GM23338 (cell line): Measurements from ENCODE around the gene OR5H15. TPM values are rescaled to one million over a fixed set of nuclear protein-coding genes. Genes with fewer than 3 reads are reported as not detected.
A peak's percentile ranks its signal among the peaks of the same experiment; 100 is the strongest.

Experiments used
- ATAC-seq: fragments of 200-7000 bp; cut with Tn5 transposase; 3 replicates; pipeline ENCODE4 v1.9.1; 2020
- DNase-seq: peaks from one replicate; pipeline ENCODE4 v3.0.0-alpha.2; 2015; ENCODE audit warnings: low spot score
- H2AFZ ChIP-seq: fragments of 200-600 bp; sonication (generic); 2 replicates; pipeline ENCODE4 v1.8.0; 2016; ENCODE audit warnings: antibody characterized with exemption, mild to moderate bottlenecking, moderate library complexity
- H3F3A ChIP-seq: fragments of 200-600 bp; sonication (generic); replicated peaks from 2 replicates; pipeline ENCODE4 v1.8.0; 2017; ENCODE audit warnings: antibody characterized with exemption, mixed run types, low read depth
- H3K27ac ChIP-seq: fragments of 200-600 bp; sonication (generic); 2 replicates; pipeline ENCODE4 v1.6.1; 2016; ENCODE audit warnings: low read depth
- H3K27me3 ChIP-seq: fragments of 200-600 bp; sonication (generic); 2 replicates; pipeline ENCODE4 v1.8.0; 2016; ENCODE audit warnings: mild to moderate bottlenecking, mixed run types, moderate library complexity; ENCODE audit not compliant: insufficient read depth
- H3K36me3 ChIP-seq: fragments of 200-600 bp; sonication (generic); 2 replicates; pipeline ENCODE4 v1.8.0; 2016; ENCODE audit warnings: mild to moderate bottlenecking; ENCODE audit not compliant: insufficient read depth
- H3K4me1 ChIP-seq: fragments of 200-600 bp; sonication (generic); 2 replicates; pipeline ENCODE4 v1.8.0; 2016; ENCODE audit warnings: mild to moderate bottlenecking, moderate library complexity; ENCODE audit not compliant: insufficient read depth
- H3K4me2 ChIP-seq: fragments of 200-600 bp; sonication (generic); 2 replicates; pipeline ENCODE4 v1.7.1; 2017; ENCODE audit warnings: mixed run types
- H3K4me3 ChIP-seq: fragments of 200-600 bp; sonication (generic); 2 replicates; pipeline ENCODE4 v1.6.1; 2016; ENCODE audit warnings: mixed run types
- H3K79me2 ChIP-seq: fragments of 200-600 bp; sonication (generic); replicated peaks from 2 replicates; pipeline ENCODE4 v1.8.0; 2017; ENCODE audit warnings: mild to moderate bottlenecking; ENCODE audit not compliant: insufficient read depth
- H3K9me2 ChIP-seq: fragments of 200-600 bp; sonication (generic); 2 replicates; pipeline ENCODE4 v1.8.0; 2017; ENCODE audit not compliant: insufficient read depth
- H4K20me1 ChIP-seq: fragments of 200-600 bp; sonication (generic); replicated peaks from 2 replicates; pipeline ENCODE4 v1.8.0; 2017; ENCODE audit warnings: mild to moderate bottlenecking; ENCODE audit not compliant: insufficient read depth
- H3K27ac Mint-ChIP-seq: 2 replicates; pipeline ENCODE4 v1.8.0; 2020; ENCODE audit warnings: inconsistent platforms, mild to moderate bottlenecking, moderate library complexity, mixed read lengths
- H3K27me3 Mint-ChIP-seq: 3 replicates; pipeline ENCODE4 v1.8.0; 2022; ENCODE audit warnings: low read depth, mild to moderate bottlenecking, moderate library complexity, mixed read lengths, inconsistent platforms; ENCODE audit not compliant: insufficient read depth, poor library complexity
- H3K36me3 Mint-ChIP-seq: 3 replicates; pipeline ENCODE4 v1.8.0; 2021; ENCODE audit warnings: low read depth, mild to moderate bottlenecking, inconsistent platforms, moderate library complexity, mixed read lengths
- H3K4me1 Mint-ChIP-seq: 3 replicates; pipeline ENCODE4 v1.8.0; 2020; ENCODE audit warnings: mild to moderate bottlenecking, inconsistent platforms, mixed read lengths
- H3K4me3 Mint-ChIP-seq: 3 replicates; pipeline ENCODE4 v1.8.0; 2021; ENCODE audit warnings: moderate library complexity, mild to moderate bottlenecking, inconsistent platforms, mixed read lengths
- H3K9me3 Mint-ChIP-seq: 3 replicates; pipeline ENCODE4 v1.8.0; 2020; ENCODE audit warnings: moderate library complexity, mild to moderate bottlenecking, inconsistent platforms, mixed read lengths
- EZH2 ChIP-seq: fragments of 200-600 bp; sonication (generic); IDR thresholded peaks from one replicate; pipeline ENCODE4 v1.8.0; 2017; ENCODE audit warnings: antibody characterized with exemption, mild to moderate bottlenecking, low read depth; ENCODE audit not compliant: unreplicated experiment
- JUNB ChIP-seq: IDR thresholded peaks from one replicate; pipeline ENCODE4 v1.6.1; 2016; ENCODE audit warnings: antibody characterized with exemption; ENCODE audit not compliant: unreplicated experiment
- NANOG ChIP-seq: IDR thresholded peaks from 2 replicates; pipeline ENCODE4 v1.6.1; 2016; ENCODE audit warnings: antibody characterized with exemption, borderline replicate concordance
- POLR2AphosphoS5 ChIP-seq: IDR thresholded peaks from 2 replicates; pipeline ENCODE4 v1.6.1; 2016; ENCODE audit warnings: antibody characterized with exemption, low read depth
- STAT1 ChIP-seq: IDR thresholded peaks from one replicate; pipeline ENCODE4 v1.6.1; 2016; ENCODE audit warnings: antibody characterized with exemption; ENCODE audit not compliant: unreplicated experiment
- ZNF114 ChIP-seq: fragments of 250-450 bp; sonication (Bioruptor Pico); IDR thresholded peaks from 2 replicates; pipeline ENCODE4 v1.5.0; 2020; ENCODE audit warnings: mild to moderate bottlenecking, moderate library complexity
- ZNF331 ChIP-seq: fragments of 250-450 bp; sonication (Bioruptor Pico); IDR thresholded peaks from 2 replicates; pipeline ENCODE4 v1.5.0; 2020; ENCODE audit warnings: low read depth, mild to moderate bottlenecking, moderate library complexity
- polyA plus RNA-seq: library from polyadenylated mRNA; unstranded; fragments of >200 nt; fragmentation: Nextera tagmentation; extraction: Ambion mirVana; gene quantifications from 2 replicates; pipeline ENCODE4 v1.2.1, GENCODE V29; 2016
- total RNA-seq: library from RNA; depleted of rRNA; stranded (reverse); fragments of >200 nt; shearing (Covaris generic); gene quantifications from 2 replicates; pipeline ENCODE4 v1.2.3, GENCODE V29; 2014
- TF ChIP-seq, protein P1 (sequence below): fragments of 250-450 bp; sonication (Bioruptor Pico); IDR thresholded peaks from 2 replicates; pipeline ENCODE4 v1.5.0; 2020; ENCODE audit warnings: mild to moderate bottlenecking, moderate library complexity
- TF ChIP-seq, protein P2 (sequence below), 2 experiments: fragments of 200-600 bp in 1 of 2; sonication (generic) in 1 of 2; conservative IDR thresholded peaks; 2 replicates each; pipeline versions ENCODE4 v1.5.1 to v1.6.1; 2016 to 2017; ENCODE audit warnings: antibody characterized with exemption in 2 of 2, low read depth in 2 of 2, mild to moderate bottlenecking in 2 of 2, moderate library complexity in 1 of 2
- TF ChIP-seq, protein P3 (sequence below): IDR thresholded peaks from one replicate; pipeline ENCODE4 v1.6.1; 2018; ENCODE audit warnings: antibody characterized with exemption; ENCODE audit not compliant: unreplicated experiment
- TF ChIP-seq, protein P4 (sequence below): IDR thresholded peaks from 2 replicates; pipeline ENCODE4 v1.6.1; 2016; ENCODE audit warnings: antibody characterized with exemption

Gene OR5H15
- total and polyA plus RNA-seq, 2 experiments from 2014 or later = not detected

DNA sequence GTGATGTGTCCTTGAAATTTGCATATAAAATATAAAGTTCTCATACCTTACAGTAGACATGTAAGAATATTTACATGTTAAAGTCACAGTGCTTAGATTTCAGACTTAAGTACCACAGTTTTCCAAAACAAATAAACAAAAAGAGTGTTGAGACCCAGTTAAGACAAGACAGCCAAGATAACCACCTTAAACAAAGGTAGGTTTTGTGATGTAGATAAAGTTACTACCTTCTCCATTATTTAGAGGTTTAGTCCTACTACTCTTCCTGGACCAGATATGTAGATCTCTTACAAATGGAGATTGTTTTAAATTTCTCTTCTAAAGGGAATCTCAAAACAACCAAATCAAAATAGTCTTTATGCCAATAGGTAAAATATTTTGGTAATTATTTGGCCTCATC is 15.7 kb downstream of the OR5H15 start:
- Mint-ChIP-seq H3K27ac (peak overlapping the region; percentile 57; the same call in 1 of the 2 replicates), H3K27me3 (peaks cover 2% of the 10 kb centered on the region), H3K36me3 (peaks cover 6% of the 10 kb centered on the region; the same call in 2 of the 3 replicates), H3K4me3 (no peak overlapping the region), H3K4me1 (peaks cover 20% of the 10 kb centered on the region; the same call in 2 of the 3 replicates), H3K9me3 (peaks cover 6% of the 10 kb centered on the region)
- DNase-seq (peak; percentile 10), ATAC-seq (peak; percentile 69)
- TF ChIP-seq NANOG (peak; percentile 69; the same call in 1 of the 2 replicates), STAT1 (no peak), POLR2AphosphoS5 (no peak), ZNF331 (no peak), ZNF114 (CRISPR knock-in tag) (no peak), JUNB (no peak), EZH2 (no peak)
- TF ChIP-seq, protein P1, sequence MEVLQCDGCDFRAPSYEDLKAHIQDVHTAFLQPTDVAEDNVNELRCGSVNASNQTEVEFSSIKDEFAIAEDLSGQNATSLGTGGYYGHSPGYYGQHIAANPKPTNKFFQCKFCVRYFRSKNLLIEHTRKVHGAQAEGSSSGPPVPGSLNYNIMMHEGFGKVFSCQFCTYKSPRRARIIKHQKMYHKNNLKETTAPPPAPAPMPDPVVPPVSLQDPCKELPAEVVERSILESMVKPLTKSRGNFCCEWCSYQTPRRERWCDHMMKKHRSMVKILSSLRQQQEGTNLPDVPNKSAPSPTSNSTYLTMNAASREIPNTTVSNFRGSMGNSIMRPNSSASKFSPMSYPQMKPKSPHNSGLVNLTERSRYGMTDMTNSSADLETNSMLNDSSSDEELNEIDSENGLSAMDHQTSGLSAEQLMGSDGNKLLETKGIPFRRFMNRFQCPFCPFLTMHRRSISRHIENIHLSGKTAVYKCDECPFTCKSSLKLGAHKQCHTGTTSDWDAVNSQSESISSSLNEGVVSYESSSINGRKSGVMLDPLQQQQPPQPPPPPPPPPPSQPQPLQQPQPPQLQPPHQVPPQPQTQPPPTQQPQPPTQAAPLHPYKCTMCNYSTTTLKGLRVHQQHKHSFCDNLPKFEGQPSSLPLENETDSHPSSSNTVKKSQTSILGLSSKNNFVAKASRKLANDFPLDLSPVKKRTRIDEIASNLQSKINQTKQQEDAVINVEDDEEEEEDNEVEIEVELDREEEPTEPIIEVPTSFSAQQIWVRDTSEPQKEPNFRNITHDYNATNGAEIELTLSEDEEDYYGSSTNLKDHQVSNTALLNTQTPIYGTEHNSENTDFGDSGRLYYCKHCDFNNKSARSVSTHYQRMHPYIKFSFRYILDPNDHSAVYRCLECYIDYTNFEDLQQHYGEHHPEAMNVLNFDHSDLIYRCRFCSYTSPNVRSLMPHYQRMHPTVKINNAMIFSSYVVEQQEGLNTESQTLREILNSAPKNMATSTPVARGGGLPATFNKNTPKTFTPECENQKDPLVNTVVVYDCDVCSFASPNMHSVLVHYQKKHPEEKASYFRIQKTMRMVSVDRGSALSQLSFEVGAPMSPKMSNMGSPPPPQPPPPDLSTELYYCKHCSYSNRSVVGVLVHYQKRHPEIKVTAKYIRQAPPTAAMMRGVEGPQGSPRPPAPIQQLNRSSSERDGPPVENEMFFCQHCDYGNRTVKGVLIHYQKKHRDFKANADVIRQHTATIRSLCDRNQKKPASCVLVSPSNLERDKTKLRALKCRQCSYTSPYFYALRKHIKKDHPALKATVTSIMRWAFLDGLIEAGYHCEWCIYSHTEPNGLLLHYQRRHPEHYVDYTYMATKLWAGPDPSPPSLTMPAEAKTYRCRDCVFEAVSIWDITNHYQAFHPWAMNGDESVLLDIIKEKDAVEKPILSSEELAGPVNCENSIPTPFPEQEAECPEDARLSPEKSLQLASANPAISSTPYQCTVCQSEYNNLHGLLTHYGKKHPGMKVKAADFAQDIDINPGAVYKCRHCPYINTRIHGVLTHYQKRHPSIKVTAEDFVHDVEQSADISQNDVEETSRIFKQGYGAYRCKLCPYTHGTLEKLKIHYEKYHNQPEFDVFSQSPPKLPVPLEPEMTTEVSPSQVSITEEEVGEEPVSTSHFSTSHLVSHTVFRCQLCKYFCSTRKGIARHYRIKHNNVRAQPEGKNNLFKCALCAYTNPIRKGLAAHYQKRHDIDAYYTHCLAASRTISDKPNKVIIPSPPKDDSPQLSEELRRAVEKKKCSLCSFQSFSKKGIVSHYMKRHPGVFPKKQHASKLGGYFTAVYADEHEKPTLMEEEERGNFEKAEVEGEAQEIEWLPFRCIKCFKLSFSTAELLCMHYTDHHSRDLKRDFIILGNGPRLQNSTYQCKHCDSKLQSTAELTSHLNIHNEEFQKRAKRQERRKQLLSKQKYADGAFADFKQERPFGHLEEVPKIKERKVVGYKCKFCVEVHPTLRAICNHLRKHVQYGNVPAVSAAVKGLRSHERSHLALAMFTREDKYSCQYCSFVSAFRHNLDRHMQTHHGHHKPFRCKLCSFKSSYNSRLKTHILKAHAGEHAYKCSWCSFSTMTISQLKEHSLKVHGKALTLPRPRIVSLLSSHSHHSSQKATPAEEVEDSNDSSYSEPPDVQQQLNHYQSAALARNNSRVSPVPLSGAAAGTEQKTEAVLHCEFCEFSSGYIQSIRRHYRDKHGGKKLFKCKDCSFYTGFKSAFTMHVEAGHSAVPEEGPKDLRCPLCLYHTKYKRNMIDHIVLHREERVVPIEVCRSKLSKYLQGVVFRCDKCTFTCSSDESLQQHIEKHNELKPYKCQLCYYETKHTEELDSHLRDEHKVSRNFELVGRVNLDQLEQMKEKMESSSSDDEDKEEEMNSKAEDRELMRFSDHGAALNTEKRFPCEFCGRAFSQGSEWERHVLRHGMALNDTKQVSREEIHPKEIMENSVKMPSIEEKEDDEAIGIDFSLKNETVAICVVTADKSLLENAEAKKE (CRISPR knock-in tag) = 0 out of 2 replicates have a peak, but pooled peaks have one; percentile 31
- TF ChIP-seq, protein P2, sequence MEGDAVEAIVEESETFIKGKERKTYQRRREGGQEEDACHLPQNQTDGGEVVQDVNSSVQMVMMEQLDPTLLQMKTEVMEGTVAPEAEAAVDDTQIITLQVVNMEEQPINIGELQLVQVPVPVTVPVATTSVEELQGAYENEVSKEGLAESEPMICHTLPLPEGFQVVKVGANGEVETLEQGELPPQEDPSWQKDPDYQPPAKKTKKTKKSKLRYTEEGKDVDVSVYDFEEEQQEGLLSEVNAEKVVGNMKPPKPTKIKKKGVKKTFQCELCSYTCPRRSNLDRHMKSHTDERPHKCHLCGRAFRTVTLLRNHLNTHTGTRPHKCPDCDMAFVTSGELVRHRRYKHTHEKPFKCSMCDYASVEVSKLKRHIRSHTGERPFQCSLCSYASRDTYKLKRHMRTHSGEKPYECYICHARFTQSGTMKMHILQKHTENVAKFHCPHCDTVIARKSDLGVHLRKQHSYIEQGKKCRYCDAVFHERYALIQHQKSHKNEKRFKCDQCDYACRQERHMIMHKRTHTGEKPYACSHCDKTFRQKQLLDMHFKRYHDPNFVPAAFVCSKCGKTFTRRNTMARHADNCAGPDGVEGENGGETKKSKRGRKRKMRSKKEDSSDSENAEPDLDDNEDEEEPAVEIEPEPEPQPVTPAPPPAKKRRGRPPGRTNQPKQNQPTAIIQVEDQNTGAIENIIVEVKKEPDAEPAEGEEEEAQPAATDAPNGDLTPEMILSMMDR (conservative IDR thresholded peaks at IDR 0.05; ENCODE audit: low read depth in 2 of 2) = no peak
- TF ChIP-seq, protein P3, sequence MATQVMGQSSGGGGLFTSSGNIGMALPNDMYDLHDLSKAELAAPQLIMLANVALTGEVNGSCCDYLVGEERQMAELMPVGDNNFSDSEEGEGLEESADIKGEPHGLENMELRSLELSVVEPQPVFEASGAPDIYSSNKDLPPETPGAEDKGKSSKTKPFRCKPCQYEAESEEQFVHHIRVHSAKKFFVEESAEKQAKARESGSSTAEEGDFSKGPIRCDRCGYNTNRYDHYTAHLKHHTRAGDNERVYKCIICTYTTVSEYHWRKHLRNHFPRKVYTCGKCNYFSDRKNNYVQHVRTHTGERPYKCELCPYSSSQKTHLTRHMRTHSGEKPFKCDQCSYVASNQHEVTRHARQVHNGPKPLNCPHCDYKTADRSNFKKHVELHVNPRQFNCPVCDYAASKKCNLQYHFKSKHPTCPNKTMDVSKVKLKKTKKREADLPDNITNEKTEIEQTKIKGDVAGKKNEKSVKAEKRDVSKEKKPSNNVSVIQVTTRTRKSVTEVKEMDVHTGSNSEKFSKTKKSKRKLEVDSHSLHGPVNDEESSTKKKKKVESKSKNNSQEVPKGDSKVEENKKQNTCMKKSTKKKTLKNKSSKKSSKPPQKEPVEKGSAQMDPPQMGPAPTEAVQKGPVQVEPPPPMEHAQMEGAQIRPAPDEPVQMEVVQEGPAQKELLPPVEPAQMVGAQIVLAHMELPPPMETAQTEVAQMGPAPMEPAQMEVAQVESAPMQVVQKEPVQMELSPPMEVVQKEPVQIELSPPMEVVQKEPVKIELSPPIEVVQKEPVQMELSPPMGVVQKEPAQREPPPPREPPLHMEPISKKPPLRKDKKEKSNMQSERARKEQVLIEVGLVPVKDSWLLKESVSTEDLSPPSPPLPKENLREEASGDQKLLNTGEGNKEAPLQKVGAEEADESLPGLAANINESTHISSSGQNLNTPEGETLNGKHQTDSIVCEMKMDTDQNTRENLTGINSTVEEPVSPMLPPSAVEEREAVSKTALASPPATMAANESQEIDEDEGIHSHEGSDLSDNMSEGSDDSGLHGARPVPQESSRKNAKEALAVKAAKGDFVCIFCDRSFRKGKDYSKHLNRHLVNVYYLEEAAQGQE = no peak
- TF ChIP-seq, protein P4, sequence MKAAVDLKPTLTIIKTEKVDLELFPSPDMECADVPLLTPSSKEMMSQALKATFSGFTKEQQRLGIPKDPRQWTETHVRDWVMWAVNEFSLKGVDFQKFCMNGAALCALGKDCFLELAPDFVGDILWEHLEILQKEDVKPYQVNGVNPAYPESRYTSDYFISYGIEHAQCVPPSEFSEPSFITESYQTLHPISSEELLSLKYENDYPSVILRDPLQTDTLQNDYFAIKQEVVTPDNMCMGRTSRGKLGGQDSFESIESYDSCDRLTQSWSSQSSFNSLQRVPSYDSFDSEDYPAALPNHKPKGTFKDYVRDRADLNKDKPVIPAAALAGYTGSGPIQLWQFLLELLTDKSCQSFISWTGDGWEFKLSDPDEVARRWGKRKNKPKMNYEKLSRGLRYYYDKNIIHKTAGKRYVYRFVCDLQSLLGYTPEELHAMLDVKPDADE = no peak
- H4K20me1 ChIP-seq = no peaks in the 10 kb centered on the region
- no peak overlapping the region for H3K4me3 ChIP-seq
- peaks cover 20% of the 10 kb centered on the region for H3K4me1 ChIP-seq
- no peak overlapping the region for H2AFZ ChIP-seq
- H3F3A ChIP-seq = no peaks in the 10 kb centered on the region
- H3K79me2 ChIP-seq = no peaks in the 10 kb centered on the region
- H3K9me2 ChIP-seq = no peaks in the 10 kb centered on the region
- H3K27me3 ChIP-seq = no peaks in the 10 kb centered on the region
- no peak overlapping the region; the same call in 1 of the 2 replicates for H3K27ac ChIP-seq
- H3K4me2 ChIP-seq = no peak overlapping the region
- no peaks in the 10 kb centered on the region for H3K36me3 ChIP-seq
